ENCODE data around the gene VSTM4.

GRCh38 chr10:49092477-49092876 lies 22.8 kb downstream of the VSTM4 start:
- TF ChIP-seq CTCF (IDR thresholded peaks at IDR 0.05; ENCODE audit: borderline replicate concordance, extremely low read depth, low read length, poor library complexity, severe bottlenecking) (no peak), EZH2 (IDR thresholded peaks at IDR 0.05; ENCODE audit: borderline replicate concordance, low read depth, low read length, severe bottlenecking) (no peak)

Data from DND-41 (cell line).